NCI-H82 treated with DMSO at 0.1 percent for 48 hours (cell line): ENCODE results near the gene SYNPR.
"Not testable (repeated sequence)": the region's sequence is repeated elsewhere in the genome, so short reads cannot be mapped to it uniquely, and the experiment has no call there.

Experiments
- DNase-seq: peaks from one replicate; lab custom pipeline; 2025; ENCODE audit not compliant: unreplicated experiment; lab: John Stamatoyannopoulos, UW

SYNPR gene

GRCh38 chr3:63609408-63609807, 331.3 kb downstream of the SYNPR start:
- DNase-seq: no peak

GRCh38 chr3:63609834-63610233, 331.7 kb downstream of the SYNPR start:
- DNase-seq: no peak

- DNase-seq: no peak
Observed at GRCh38 chr3:63611382-63611781, 333.3 kb downstream of the SYNPR start.

- DNase-seq: no peak
Observed at GRCh38 chr3:63613561-63613960, 335.5 kb downstream of the SYNPR start.

GRCh38 chr3:63617391-63617790, 339.3 kb downstream of the SYNPR start:
- peak; percentile 66 for DNase-seq

- no peak for DNase-seq
Observed at GRCh38 chr3:63624941-63625560, 346.9 kb downstream of the SYNPR start.

GRCh38 chr3:63631670-63632069, 353.6 kb downstream of the SYNPR start:
- no peak for DNase-seq

GRCh38 chr3:63635186-63635585, 357.1 kb downstream of the SYNPR start:
- no peak for DNase-seq

GRCh38 chr3:63639806-63640205, 361.7 kb downstream of the SYNPR start:
- no peak for DNase-seq

GRCh38 chr3:63642488-63642887, 364.4 kb downstream of the SYNPR start:
- DNase-seq: no peak

GRCh38 chr3:63644212-63644797, 366.2 kb downstream of the SYNPR start:
- DNase-seq: no peak

GRCh38 chr3:63644928-63645781, 367.0 kb downstream of the SYNPR start:
- not testable (repeated sequence) for DNase-seq

- DNase-seq: no peak
Observed at GRCh38 chr3:63652066-63652725, 374.1 kb downstream of the SYNPR start, which contains the start of gene SNTN. TSS of gene SNTN (plus strand) at chr3:63652675. CDS start at chr3:63652688, 13 bp downstream.

- DNase-seq: no peak
Observed at GRCh38 chr3:63654211-63654610, 376.1 kb downstream of the SYNPR start.

- DNase-seq: no peak
Observed at GRCh38 chr3:63654931-63655330, 376.8 kb downstream of the SYNPR start.

GRCh38 chr3:63655519-63655918, 377.4 kb downstream of the SYNPR start:
- DNase-seq: no peak

GRCh38 chr3:63656786-63657185, 378.7 kb downstream of the SYNPR start:
- no peak for DNase-seq

- DNase-seq: no peak
Observed at GRCh38 chr3:63661242-63661641, 383.1 kb downstream of the SYNPR start.

- DNase-seq: no peak
Observed at GRCh38 chr3:63662011-63662410, 383.9 kb downstream of the SYNPR start.

GRCh38 chr3:63662500-63662899, 384.4 kb downstream of the SYNPR start:
- DNase-seq: no peak
